ENCODE data around the gene CRTAP. TPM values are rescaled to one million over a fixed set of nuclear protein-coding genes. Genes with fewer than 3 reads are reported as not detected.
"Not testable (repeated sequence)": the region's sequence is repeated elsewhere in the genome, so short reads cannot be mapped to it uniquely, and the experiment has no call there.

The CRTAP gene
- total and polyA plus RNA-seq, 8 donors, result 228 to 248 (median 239) TPM

- no peak for ATAC-seq
- no peak for DNase-seq
- no peak overlapping the region for H3K4me3 ChIP-seq
Measured at GRCh38 chr3:33077976-33078375, 35.8 kb upstream of the CRTAP start.

GRCh38 chr3:33079813-33080212 lies 34.0 kb upstream of the CRTAP start:
- H3K4me3 ChIP-seq; DNase-seq; H3K36me3 ChIP-seq; H3K27me3 ChIP-seq; H3K4me1 ChIP-seq; H3K9me3 ChIP-seq; intact Hi-C loops (cut with DNase I); ATAC-seq; H3K27ac ChIP-seq: not testable (repeated sequence)

More at GRCh38 chr3:33077976-33078375, 35.8 kb upstream of the CRTAP start:
- no peak for TF ChIP-seq CTCF (IDR thresholded peaks at IDR 0.05)
- H3K9me3 ChIP-seq, result no peaks in the 10 kb centered on the region
- intact Hi-C loops (cut with DNase I), result no loop called here
- H3K4me1 ChIP-seq, result peaks cover 0 to 15% of the 10 kb centered on the region in 2 donors
- no peaks in the 10 kb centered on the region for H3K36me3 ChIP-seq
- H3K27ac ChIP-seq, result no peak overlapping the region
- H3K27me3 ChIP-seq, result no peaks in the 10 kb centered on the region

- no peak for DNase-seq
- H3K27me3 ChIP-seq, result no peaks in the 10 kb centered on the region
- no peak for ATAC-seq
- no peak for TF ChIP-seq CTCF (IDR thresholded peaks at IDR 0.05)
- no peak overlapping the region for H3K4me3 ChIP-seq
- H3K36me3 ChIP-seq, result no peaks in the 10 kb centered on the region
- intact Hi-C loops (cut with DNase I), result no loop called here
- H3K27ac ChIP-seq, result no peak overlapping the region
- no peaks in the 10 kb centered on the region for H3K4me1 ChIP-seq
- no peaks in the 10 kb centered on the region for H3K9me3 ChIP-seq
Measured at GRCh38 chr3:33081812-33082211, 32.0 kb upstream of the CRTAP start.

- no peak overlapping the region for H3K4me3 ChIP-seq
Measured at GRCh38 chr3:33083958-33084357, 29.9 kb upstream of the CRTAP start.

GRCh38 chr3:33088691-33089090 lies 25.1 kb upstream of the CRTAP start:
- Histone ChIP-seq H3K27me3 (no peaks in the 10 kb centered on the region), H3K27ac (no peak overlapping the region), H3K9me3 (no peaks in the 10 kb centered on the region), H3K36me3 (peaks cover 0 to 29% of the 10 kb centered on the region in 2 donors), H3K4me3 (no peak overlapping the region), H3K4me1 (peaks cover 0 to 24% of the 10 kb centered on the region in 2 donors)
- DNase-seq (no peak), ATAC-seq (no peak)
- intact Hi-C loops (cut with DNase I), result no loop called here
- no peak for TF ChIP-seq CTCF (IDR thresholded peaks at IDR 0.05)

More at GRCh38 chr3:33083958-33084357, 29.9 kb upstream of the CRTAP start:
- intact Hi-C loops (cut with DNase I), result no loop called here
- Histone ChIP-seq H3K27ac (no peak overlapping the region), H3K4me1 (peaks cover 0 to 11% of the 10 kb centered on the region in 2 donors), H3K27me3 (no peaks in the 10 kb centered on the region), H3K9me3 (no peaks in the 10 kb centered on the region), H3K36me3 (no peaks in the 10 kb centered on the region)
- TF ChIP-seq CTCF (IDR thresholded peaks at IDR 0.05), result no peak
- ATAC-seq (no peak), DNase-seq (no peak)

GRCh38 chr3:33089515-33089914 lies 24.3 kb upstream of the CRTAP start:
- H3K4me3 ChIP-seq, result no peak overlapping the region
- ATAC-seq (no peak), DNase-seq (no peak)
- no peaks in the 10 kb centered on the region for H3K27me3 ChIP-seq
- no peak overlapping the region for H3K27ac ChIP-seq
- H3K4me1 ChIP-seq, result peaks cover 0 to 28% of the 10 kb centered on the region in 2 donors
- no peak for TF ChIP-seq CTCF (IDR thresholded peaks at IDR 0.05)
- intact Hi-C loops (cut with DNase I), result no loop called here
- peaks cover 0 to 34% of the 10 kb centered on the region in 2 donors for H3K36me3 ChIP-seq
- H3K9me3 ChIP-seq, result no peaks in the 10 kb centered on the region
